Duodenal mucosa (tissue), 2 donors: ENCODE data around the gene MAP3K12.

ENCODE experiments used
- H3K27ac ChIP-seq: one replicate; pipeline ENCODE4 v1.7.0; 2013; ENCODE audit warnings: low read depth, low read length
- H3K27me3 ChIP-seq, 2 donors: one replicate each; pipeline ENCODE4 v1.7.0; 2013; ENCODE audit warnings: low read length in 2 of 2, control low read depth in 1 of 2; ENCODE audit not compliant: insufficient read depth in 2 of 2, control insufficient read depth in 1 of 2
- H3K36me3 ChIP-seq, 2 donors: one replicate each; pipeline ENCODE4 v1.7.0; 2013; ENCODE audit warnings: low read length in 2 of 2, control low read depth in 1 of 2; ENCODE audit not compliant: insufficient read depth in 2 of 2, control insufficient read depth in 1 of 2
- H3K4me1 ChIP-seq, 2 donors: one replicate each; pipeline ENCODE4 v1.7.0; 2013; ENCODE audit warnings: low read length in 2 of 2, control low read depth in 1 of 2; ENCODE audit not compliant: insufficient read depth in 2 of 2, control insufficient read depth in 1 of 2
- H3K4me3 ChIP-seq, 2 donors: one replicate each; pipeline ENCODE4 v1.7.0; 2013; ENCODE audit warnings: low read length in 2 of 2, low read depth in 1 of 2
- H3K9ac ChIP-seq, 2 donors: one replicate each; pipeline ENCODE4 v1.7.0; 2013; ENCODE audit warnings: low read length in 2 of 2, low read depth in 1 of 2
- H3K9me3 ChIP-seq, 2 donors: one replicate each; pipeline ENCODE4 v1.7.0; 2013; ENCODE audit warnings: low read length in 2 of 2, control low read depth in 1 of 2; ENCODE audit not compliant: control insufficient read depth in 1 of 2

MAP3K12 gene

DNA sequence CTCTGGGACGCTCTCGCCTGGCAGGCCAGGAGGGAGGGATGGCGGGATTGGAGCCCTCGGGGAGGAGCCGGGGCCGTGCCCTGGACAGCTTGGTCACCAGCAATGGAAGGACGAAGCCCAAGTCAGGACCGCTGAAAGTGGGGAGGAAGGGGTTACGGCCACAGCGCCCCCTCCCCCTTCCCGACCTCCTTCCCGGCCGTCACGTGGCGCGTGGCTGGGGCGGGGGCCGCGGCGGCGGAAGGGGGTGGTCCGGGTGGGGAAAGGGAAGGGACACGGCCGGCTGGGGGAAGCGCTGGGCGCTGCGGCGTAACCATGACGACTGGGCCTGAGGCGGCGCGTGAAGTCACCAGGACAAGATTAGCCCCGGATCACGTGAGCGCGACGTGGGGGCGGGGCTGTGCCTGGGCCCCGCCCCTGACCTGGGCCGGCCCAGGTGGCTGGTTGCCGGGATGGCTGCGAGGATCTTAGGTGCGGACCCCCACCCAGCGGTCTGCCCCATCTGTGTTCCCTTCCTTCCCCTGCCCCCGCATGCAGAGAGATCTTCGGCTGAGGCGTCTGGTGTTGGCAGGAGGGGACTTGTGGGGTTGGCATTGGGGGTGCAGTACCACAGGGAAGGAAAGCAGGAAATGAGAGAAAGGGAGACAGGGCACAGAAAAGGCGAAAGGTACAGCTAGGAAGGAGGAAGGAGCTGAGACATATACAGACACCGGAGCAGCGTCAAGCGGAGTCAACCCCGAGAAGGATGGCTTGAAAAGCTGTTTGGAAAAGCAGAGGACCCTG, 6.2 kb downstream of the MAP3K12 start:
- H3K27ac ChIP-seq, result peak overlapping the region; percentile 81

DNA sequence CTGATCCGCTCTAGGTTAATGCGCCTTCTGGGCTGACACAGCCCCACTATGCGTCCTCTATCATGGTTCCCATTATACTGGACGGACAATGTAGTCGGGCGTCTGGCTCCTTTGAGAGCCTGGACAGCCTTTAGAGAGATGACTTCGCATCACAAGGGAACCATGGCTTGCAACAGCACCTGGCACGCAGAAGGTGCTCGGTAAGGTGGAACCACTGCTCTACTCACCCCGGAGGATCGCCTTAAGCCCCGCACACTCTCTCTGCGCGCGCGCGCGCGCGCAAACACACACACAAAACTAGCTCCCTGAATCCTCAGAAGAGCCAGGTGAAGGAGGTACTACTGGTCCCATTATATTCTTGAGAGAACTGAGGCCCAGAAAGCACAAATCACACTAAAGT, 7.1 kb downstream of the MAP3K12 start:
- Histone ChIP-seq H3K9ac (peak overlapping the region in 1 of 2 donors; percentile 81), H3K4me1 (peaks cover 21 to 23% of the 10 kb centered on the region in 2 donors), H3K9me3 (no peaks in the 10 kb centered on the region), H3K36me3 (peaks cover 0 to 9% of the 10 kb centered on the region in 2 donors), H3K27me3 (no peaks in the 10 kb centered on the region), H3K27ac (peak overlapping the region; percentile 7), H3K4me3 (peak overlapping the region in 1 of 2 donors; percentile 96)

More for the DNA sequence above, 6.2 kb downstream of the MAP3K12 start:
- H3K36me3 ChIP-seq, result peaks cover 0 to under 1% of the 10 kb centered on the region in 2 donors
- H3K9me3 ChIP-seq, result no peaks in the 10 kb centered on the region
- H3K9ac ChIP-seq, result peak overlapping the region; percentile 60 to 81
- peaks cover 21 to 23% of the 10 kb centered on the region in 2 donors for H3K4me1 ChIP-seq
- peak overlapping the region; percentile 75 to 96 for H3K4me3 ChIP-seq
- no peaks in the 10 kb centered on the region for H3K27me3 ChIP-seq

GRCh38 chr12:53489242-53489864, 9.9 kb downstream of the MAP3K12 start:
- Histone ChIP-seq H3K9me3 (no peaks in the 10 kb centered on the region), H3K36me3 (peaks cover 4 to 32% of the 10 kb centered on the region in 2 donors), H3K27ac (no peak overlapping the region), H3K9ac (no peak overlapping the region), H3K27me3 (no peaks in the 10 kb centered on the region), H3K4me1 (peaks cover 10 to 13% of the 10 kb centered on the region in 2 donors), H3K4me3 (no peak overlapping the region)

- peaks cover 9 to 50% of the 10 kb centered on the region in 2 donors for H3K36me3 ChIP-seq
- H3K27ac ChIP-seq, result no peak overlapping the region
- no peak overlapping the region for H3K4me3 ChIP-seq
- H3K27me3 ChIP-seq, result no peaks in the 10 kb centered on the region
- peaks cover 19 to 26% of the 10 kb centered on the region in 2 donors for H3K4me1 ChIP-seq
- H3K9me3 ChIP-seq, result no peaks in the 10 kb centered on the region
- H3K9ac ChIP-seq, result no peak overlapping the region
These were observed 12.3 kb downstream of the MAP3K12 start for GRCh38 chr12:53486736-53487487.

DNA sequence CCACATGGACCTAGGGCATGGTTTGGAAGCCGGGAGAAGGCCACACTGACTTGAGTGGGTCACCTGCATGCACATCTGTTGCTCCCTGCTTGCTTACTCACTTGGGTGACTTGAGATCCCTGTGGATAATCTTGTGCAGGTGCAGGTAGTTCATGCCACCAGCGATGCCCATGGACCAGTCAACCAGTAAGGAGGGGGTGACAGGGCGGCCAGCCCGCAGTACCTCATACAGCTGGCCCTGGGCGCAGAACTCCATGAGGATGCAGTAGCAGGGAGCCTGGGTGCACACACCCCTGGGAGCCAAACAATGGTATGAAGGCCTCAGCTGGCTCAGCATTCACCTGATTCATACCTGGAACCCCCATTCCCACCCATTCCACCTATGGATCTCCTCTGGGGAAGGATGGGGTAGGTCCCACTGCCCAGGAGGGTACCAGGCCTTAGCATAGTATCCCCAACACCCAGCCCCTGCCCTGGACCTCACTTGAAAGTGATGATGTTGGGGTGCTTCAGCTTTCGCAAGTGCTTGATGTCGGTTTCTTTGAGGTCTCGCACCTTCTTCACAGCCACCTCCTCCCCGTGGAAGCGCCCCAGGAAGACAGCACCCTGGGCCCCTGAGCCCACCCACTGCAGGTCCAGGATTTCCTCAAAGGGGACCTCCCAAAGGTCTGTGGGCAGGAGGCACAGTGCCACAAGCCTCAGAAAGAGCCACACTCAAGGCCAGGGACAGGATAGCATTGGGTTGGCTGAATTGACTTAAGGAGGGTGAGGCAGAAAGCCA, 13.1 kb downstream of the MAP3K12 start:
- no peak overlapping the region for H3K9ac ChIP-seq
- peaks cover 12 to 58% of the 10 kb centered on the region in 2 donors for H3K36me3 ChIP-seq
- no peak overlapping the region for H3K27ac ChIP-seq

GRCh38 chr12:53484686-53485575, 14.3 kb downstream of the MAP3K12 start:
- H3K4me3 ChIP-seq, result no peak overlapping the region
- no peak overlapping the region for H3K9ac ChIP-seq
- H3K27ac ChIP-seq, result no peak overlapping the region
- H3K27me3 ChIP-seq, result no peaks in the 10 kb centered on the region
- H3K9me3 ChIP-seq, result no peaks in the 10 kb centered on the region
- peaks cover 28 to 30% of the 10 kb centered on the region in 2 donors for H3K4me1 ChIP-seq
- H3K36me3 ChIP-seq, result peaks cover 21 to 67% of the 10 kb centered on the region in 2 donors

More for the DNA sequence above, 13.1 kb downstream of the MAP3K12 start:
- Histone ChIP-seq H3K4me1 (peaks cover 22 to 30% of the 10 kb centered on the region in 2 donors), H3K4me3 (no peak overlapping the region), H3K9me3 (no peaks in the 10 kb centered on the region), H3K27me3 (no peaks in the 10 kb centered on the region)

DNA sequence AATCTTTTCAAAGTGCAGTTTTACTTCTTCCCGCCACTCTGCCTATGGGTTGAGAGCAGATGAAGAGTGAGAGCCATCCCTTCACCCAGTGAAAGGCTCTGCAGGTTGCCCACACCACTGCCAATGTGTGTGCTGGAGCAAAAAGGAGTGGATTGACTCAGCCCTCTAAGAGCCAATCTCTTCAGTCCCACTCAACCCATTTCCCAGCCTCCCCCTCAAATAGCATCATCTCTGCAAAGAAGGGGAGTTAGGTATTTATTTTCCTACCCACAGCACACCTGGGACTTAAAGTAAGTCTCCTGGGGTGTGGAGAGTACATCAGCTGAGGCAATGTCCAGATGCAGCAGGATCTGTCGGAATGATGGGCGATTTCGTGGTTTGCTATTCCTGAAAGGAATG, 15.3 kb downstream of the MAP3K12 start:
- Histone ChIP-seq H3K9ac (no peak overlapping the region), H3K9me3 (no peaks in the 10 kb centered on the region), H3K4me1 (peaks cover 28 to 30% of the 10 kb centered on the region in 2 donors), H3K27me3 (no peaks in the 10 kb centered on the region), H3K27ac (no peak overlapping the region), H3K4me3 (no peak overlapping the region), H3K36me3 (peaks cover 28 to 74% of the 10 kb centered on the region in 2 donors)

DNA sequence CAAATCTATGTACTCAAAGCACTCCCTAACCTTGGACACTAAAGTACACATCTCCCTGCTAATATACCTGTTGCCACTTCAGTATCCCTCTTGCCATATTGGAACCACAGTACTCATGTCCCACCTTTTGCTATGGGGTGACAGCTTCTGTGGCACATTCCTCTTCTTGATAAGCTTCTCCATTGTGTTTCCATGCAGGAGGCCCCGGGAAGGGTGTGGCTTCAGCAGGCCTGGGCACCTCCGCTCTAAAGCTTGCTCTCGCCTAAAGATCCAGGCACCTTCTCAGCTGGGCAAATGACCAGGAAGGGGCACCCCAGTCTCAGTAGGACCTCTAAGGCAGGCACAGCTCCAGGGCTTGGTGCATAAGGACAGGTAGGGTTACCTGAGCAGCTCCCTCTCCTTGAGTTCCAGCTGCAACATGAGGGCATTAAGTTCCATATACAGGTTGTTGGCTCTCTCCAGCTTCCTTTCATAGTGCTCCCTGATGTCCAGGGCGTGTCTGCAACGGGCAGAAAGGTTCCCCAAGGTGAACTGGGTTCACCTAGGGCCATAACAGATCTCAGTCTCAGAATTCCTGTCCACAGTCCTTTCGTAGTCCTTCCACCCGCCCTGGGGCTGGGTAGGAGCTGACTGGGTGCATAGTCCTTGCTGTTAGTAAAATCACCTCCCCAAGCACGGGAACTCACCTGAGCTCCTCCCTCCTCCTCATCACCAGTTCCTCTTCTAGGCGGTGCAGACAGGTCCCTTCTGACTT, 15.9 kb downstream of the MAP3K12 start:
- Histone ChIP-seq H3K27me3 (no peaks in the 10 kb centered on the region), H3K36me3 (peaks cover 30 to 80% of the 10 kb centered on the region in 2 donors), H3K4me3 (no peak overlapping the region), H3K9me3 (no peaks in the 10 kb centered on the region), H3K4me1 (peaks cover 28 to 30% of the 10 kb centered on the region in 2 donors), H3K27ac (no peak overlapping the region), H3K9ac (peak overlapping the region; percentile 16 to 19)
